ENCODE measurements around the gene SMPDL3A. TPM values are rescaled to one million over a fixed set of nuclear protein-coding genes. Genes with fewer than 3 reads are reported as not detected.
"Not testable (repeated sequence)": the region's sequence is repeated elsewhere in the genome, so short reads cannot be mapped to it uniquely, and the experiment has no call there.

The SMPDL3A gene, protein sequence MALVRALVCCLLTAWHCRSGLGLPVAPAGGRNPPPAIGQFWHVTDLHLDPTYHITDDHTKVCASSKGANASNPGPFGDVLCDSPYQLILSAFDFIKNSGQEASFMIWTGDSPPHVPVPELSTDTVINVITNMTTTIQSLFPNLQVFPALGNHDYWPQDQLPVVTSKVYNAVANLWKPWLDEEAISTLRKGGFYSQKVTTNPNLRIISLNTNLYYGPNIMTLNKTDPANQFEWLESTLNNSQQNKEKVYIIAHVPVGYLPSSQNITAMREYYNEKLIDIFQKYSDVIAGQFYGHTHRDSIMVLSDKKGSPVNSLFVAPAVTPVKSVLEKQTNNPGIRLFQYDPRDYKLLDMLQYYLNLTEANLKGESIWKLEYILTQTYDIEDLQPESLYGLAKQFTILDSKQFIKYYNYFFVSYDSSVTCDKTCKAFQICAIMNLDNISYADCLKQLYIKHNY
- 6.4 and 10.4 TPM in 2 replicates for polyA plus RNA-seq (2011; rRNA removed)
- 1.7 and 2.5 TPM in 2 replicates for polyA minus RNA-seq (2011; rRNA and poly(A)+ RNA removed)

DNA sequence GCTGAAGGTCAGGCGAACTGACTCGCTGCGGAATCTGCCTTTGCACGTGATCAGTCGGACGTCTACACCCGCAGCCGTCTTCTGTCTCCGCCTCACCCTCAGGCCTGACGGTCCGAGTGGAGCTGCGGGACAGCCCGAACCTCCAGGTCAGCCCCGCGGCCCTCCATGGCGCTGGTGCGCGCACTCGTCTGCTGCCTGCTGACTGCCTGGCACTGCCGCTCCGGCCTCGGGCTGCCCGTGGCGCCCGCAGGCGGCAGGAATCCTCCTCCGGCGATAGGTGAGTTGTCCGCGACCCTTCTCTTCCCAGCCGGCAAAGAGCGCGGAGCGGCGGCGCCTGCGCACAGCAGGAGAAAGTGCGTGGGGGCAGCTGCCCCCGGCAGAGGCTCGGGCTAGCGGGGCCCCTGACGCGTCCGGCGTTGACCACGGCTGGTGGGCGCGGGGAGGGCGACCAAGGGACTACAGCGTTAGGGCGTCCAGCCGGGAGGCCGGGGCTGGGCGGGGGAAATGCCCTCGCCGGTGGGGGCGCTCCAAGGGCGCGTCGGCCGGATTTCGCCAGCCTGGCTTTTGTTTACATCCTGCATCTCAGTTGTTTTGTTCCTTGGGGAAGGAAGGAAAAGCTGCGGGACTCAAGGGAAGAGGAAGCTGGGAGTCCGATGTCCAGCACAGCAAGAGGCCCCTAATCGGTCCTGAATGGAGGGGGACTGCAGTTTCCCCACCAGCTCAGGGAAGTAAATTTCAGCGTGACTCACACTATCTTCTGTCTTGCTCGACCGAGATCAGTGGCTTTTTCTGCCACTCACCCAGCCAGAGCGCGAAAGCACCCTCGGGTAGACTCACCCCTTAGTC lies at the start of gene SMPDL3A:
Gene SMPDL3A, plus strand, starts transcription at position 77 of the 846 bp plus-strand sequence. Its CDS starts 89 bp downstream, at position 166.
- Histone ChIP-seq H3K36me3 (ENCODE audit: control insufficient read depth, insufficient read depth, low read length) (no peaks in the 10 kb centered on the region), H3K27me3 (ENCODE audit: control insufficient read depth, insufficient read depth, low read length) (no peaks in the 10 kb centered on the region; the same call in 1 of the 2 replicates), H3K4me3 (ENCODE audit: low read depth, low read length) (peak within 1 kb of the TSS; percentile 80)
- TF ChIP-seq, protein P1, sequence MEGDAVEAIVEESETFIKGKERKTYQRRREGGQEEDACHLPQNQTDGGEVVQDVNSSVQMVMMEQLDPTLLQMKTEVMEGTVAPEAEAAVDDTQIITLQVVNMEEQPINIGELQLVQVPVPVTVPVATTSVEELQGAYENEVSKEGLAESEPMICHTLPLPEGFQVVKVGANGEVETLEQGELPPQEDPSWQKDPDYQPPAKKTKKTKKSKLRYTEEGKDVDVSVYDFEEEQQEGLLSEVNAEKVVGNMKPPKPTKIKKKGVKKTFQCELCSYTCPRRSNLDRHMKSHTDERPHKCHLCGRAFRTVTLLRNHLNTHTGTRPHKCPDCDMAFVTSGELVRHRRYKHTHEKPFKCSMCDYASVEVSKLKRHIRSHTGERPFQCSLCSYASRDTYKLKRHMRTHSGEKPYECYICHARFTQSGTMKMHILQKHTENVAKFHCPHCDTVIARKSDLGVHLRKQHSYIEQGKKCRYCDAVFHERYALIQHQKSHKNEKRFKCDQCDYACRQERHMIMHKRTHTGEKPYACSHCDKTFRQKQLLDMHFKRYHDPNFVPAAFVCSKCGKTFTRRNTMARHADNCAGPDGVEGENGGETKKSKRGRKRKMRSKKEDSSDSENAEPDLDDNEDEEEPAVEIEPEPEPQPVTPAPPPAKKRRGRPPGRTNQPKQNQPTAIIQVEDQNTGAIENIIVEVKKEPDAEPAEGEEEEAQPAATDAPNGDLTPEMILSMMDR (IDR thresholded peaks at IDR 0.05; ENCODE audit: insufficient read depth, low read depth, low read length), result peak; percentile 50
- POLR2A ChIA-PET, result interaction anchor here (1.2 to 1.6 kb wide), 2 partner anchors 9 to 12 kb away, joined by 9 to 12 read pairs; no protein-coding TSS in a partner anchor
- CTCF ChIA-PET, result interaction anchor here (0.9 to 2.9 kb wide), 14 partner anchors 10 to 62 kb away, joined by 3 to 26 read pairs (median 6); partner anchors contain the start of gene FABP7
- peak; percentile 16 for DNase-seq (ENCODE audit: low read depth)

DNA sequence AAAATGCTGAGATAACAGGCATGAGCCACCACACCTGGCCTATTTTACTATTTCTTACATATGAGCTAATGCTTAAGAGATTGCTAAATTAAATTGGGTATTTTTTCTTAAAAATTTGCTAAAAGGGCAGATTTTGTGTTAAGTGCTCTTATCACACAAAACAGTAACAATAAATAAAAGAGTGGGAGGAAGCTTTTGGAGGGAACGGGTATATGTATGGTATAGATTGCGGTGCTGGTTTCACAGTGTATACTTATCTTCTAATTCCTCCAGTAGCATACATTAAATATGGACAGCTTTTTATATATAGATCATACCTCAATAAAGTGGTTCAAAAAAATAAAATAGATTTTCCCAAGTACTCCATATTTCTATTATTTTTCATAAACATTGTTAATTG lies 49.0 kb upstream of the SMPDL3A start:
- Histone ChIP-seq H3K27me3 (ENCODE audit: control insufficient read depth, insufficient read depth, low read length) (no peaks in the 10 kb centered on the region), H3K4me3 (ENCODE audit: low read depth, low read length) (no peak overlapping the region), H3K36me3 (ENCODE audit: control insufficient read depth, insufficient read depth, low read length) (no peaks in the 10 kb centered on the region)
- TF ChIP-seq, protein P1 (IDR thresholded peaks at IDR 0.05; ENCODE audit: insufficient read depth, low read depth, low read length), result no peak
- no peak for DNase-seq (ENCODE audit: low read depth)
- CTCF ChIA-PET, result interaction anchor here (0.8 to 10.2 kb wide), 5 partner anchors 9 to 106 kb away, joined by 3 to 79 read pairs (median 6); no protein-coding TSS in a partner anchor
- POLR2A ChIA-PET, result no interaction called here

DNA sequence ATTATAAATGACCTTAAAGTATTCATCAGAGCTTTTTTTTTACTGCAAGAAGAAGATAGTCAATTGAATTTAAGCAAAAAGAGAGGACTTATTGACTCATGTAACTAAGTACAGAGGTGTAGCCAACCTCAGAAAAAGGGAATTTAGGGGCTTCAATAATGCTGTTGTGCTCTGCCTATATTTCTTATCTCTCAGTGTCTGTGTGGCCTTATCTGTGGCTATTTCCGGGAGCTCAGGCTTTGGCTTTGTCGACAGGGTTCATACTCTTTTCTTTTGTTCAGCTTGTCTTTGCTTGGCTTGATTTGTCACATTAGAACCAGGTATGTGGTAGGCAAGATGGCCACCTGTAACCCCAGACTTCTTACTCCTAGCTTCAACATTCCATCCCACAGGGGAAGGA lies 48.1 kb upstream of the SMPDL3A start:
- DNase-seq (ENCODE audit: low read depth), result no peak
- ChIA-PET CTCF (interaction anchor here (1.3 to 10.2 kb wide), 4 partner anchors 10 to 105 kb away, joined by 5 to 79 read pairs (median 15); no protein-coding TSS in a partner anchor), POLR2A (no interaction called here)
- TF ChIP-seq, protein P1 (IDR thresholded peaks at IDR 0.05; ENCODE audit: insufficient read depth, low read depth, low read length), result no peak
- no peaks in the 10 kb centered on the region for H3K36me3 ChIP-seq (ENCODE audit: control insufficient read depth, insufficient read depth, low read length)
- no peak overlapping the region for H3K4me3 ChIP-seq (ENCODE audit: low read depth, low read length)
- no peaks in the 10 kb centered on the region for H3K27me3 ChIP-seq (ENCODE audit: control insufficient read depth, insufficient read depth, low read length)

DNA sequence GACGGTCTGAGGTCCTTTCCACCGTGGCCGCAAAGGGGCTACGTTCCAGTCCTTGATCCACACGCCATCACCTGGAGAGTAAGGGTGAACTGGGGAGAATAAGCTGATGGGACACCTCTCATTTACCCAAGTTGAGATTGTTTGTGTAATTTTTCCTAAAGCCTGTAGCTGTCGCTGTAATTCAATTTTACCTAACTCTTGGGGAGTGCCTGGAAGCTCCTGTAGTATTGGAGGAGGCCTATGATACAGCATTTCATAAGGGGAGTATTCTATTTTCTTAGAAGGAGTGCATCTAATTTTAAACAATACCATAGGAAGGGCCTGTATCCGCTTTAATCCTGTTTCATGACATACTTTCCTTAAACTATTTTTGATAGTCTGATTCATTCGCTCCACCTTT lies 44.8 kb upstream of the SMPDL3A start:
- H3K4me3 ChIP-seq (ENCODE audit: low read depth, low read length); H3K27me3 ChIP-seq (ENCODE audit: control insufficient read depth, insufficient read depth, low read length); H3K36me3 ChIP-seq (ENCODE audit: control insufficient read depth, insufficient read depth, low read length); POLR2A ChIA-PET; DNase-seq (ENCODE audit: low read depth): not testable (repeated sequence)
- CTCF ChIA-PET, result interaction anchor here (0.6 to 10.2 kb wide), 11 partner anchors 8 to 1571 kb away, joined by 3 to 79 read pairs (median 4); partner anchors contain the start of gene SMPDL3A
- TF ChIP-seq, protein P1 (IDR thresholded peaks at IDR 0.05; ENCODE audit: insufficient read depth, low read depth, low read length), result peak; percentile 44

DNA sequence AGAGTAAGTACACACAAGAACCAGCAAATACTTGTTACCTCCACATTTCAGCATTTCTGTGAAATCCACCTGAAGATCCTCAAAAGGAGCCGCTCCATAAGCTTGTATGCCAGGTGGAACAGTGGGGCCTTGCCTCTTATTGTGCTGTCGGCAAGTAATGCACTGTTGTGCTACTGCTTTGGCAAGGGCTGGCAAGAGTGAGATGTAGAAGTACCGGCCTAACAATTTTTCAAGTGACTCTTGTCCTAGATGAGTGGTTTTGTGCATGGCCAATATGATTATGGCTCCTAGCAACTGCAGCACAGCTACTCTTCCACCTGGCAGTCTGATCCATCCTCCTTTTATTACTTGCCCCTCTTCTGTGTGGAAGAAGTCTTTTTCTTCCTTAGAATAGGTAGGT lies 44.2 kb upstream of the SMPDL3A start:
- DNase-seq (ENCODE audit: low read depth); POLR2A ChIA-PET; H3K4me3 ChIP-seq (ENCODE audit: low read depth, low read length); H3K36me3 ChIP-seq (ENCODE audit: control insufficient read depth, insufficient read depth, low read length); H3K27me3 ChIP-seq (ENCODE audit: control insufficient read depth, insufficient read depth, low read length): not testable (repeated sequence)
- CTCF ChIA-PET, result interaction anchor here (1.1 to 10.2 kb wide), 7 partner anchors 10 to 101 kb away, joined by 3 to 79 read pairs (median 6); partner anchors contain the start of gene SMPDL3A

Data from BJ (cell line).